HEK293 (cell line): ENCODE measurements around the gene NDUFV2.

ENCODE experiments used
- GLIS1 ChIP-seq: fragments of 450-650 bp; formaldehyde crosslinking; IDR thresholded peaks from 2 replicates; pipeline ENCODE4 v1.5.1; 2016; ENCODE audit warnings: missing biosample characterization, missing genetic modification characterization
- HOXA7 ChIP-seq: sonication (generic); formaldehyde crosslinking; IDR thresholded peaks from 2 replicates; pipeline ENCODE4 v1.8.1; 2022; ENCODE audit warnings: missing genetic modification reagents, borderline replicate concordance
- KLF16 ChIP-seq: fragments of 450-650 bp; formaldehyde crosslinking; IDR thresholded peaks from 2 replicates; pipeline ENCODE4 v1.5.1; 2017; ENCODE audit warnings: missing biosample characterization, missing genetic modification characterization
- SCRT2 ChIP-seq: fragments of 450-650 bp; formaldehyde crosslinking; IDR thresholded peaks from 2 replicates; pipeline ENCODE4 v1.5.1; 2016; ENCODE audit warnings: missing biosample characterization, missing genetic modification characterization
- SP3 ChIP-seq: fragments of 450-650 bp; formaldehyde crosslinking; IDR thresholded peaks from 2 replicates; pipeline ENCODE4 v1.5.1; 2016; ENCODE audit warnings: missing biosample characterization, missing genetic modification characterization
- SP7 ChIP-seq: fragments of 450-650 bp; formaldehyde crosslinking; IDR thresholded peaks from 2 replicates; pipeline ENCODE4 v1.5.1; 2016; ENCODE audit warnings: missing biosample characterization, missing genetic modification characterization
- YY1 ChIP-seq: fragments of 450-650 bp; formaldehyde crosslinking; IDR thresholded peaks from 2 replicates; pipeline ENCODE4 v1.5.1; 2018; ENCODE audit warnings: missing biosample characterization, missing genetic modification characterization
- YY2 ChIP-seq: fragments of 450-650 bp; formaldehyde crosslinking; IDR thresholded peaks from 2 replicates; pipeline ENCODE4 v1.5.1; 2016; ENCODE audit warnings: missing biosample characterization, missing genetic modification characterization
- ZBTB20 ChIP-seq: fragments of 450-650 bp; formaldehyde crosslinking; IDR thresholded peaks from 2 replicates; pipeline ENCODE4 v1.5.1; 2016; ENCODE audit warnings: missing biosample characterization, missing genetic modification characterization
- ZBTB7A ChIP-seq: fragments of 450-650 bp; formaldehyde crosslinking; IDR thresholded peaks from 2 replicates; pipeline ENCODE4 v1.5.1; 2016; ENCODE audit warnings: low read depth, missing biosample characterization, missing genetic modification characterization
- ZNF138 ChIP-seq: fragments of 450-650 bp; formaldehyde crosslinking; IDR thresholded peaks from 2 replicates; pipeline ENCODE4 v1.5.1; 2016; ENCODE audit warnings: missing biosample characterization, missing genetic modification characterization, borderline replicate concordance
- ZNF324 ChIP-seq: fragments of 450-650 bp; formaldehyde crosslinking; IDR thresholded peaks from 2 replicates; pipeline ENCODE4 v1.5.1; 2016; ENCODE audit warnings: missing biosample characterization, missing genetic modification characterization
- ZNF335 ChIP-seq: fragments of 450-650 bp; formaldehyde crosslinking; conservative IDR thresholded peaks from 2 replicates; pipeline ENCODE4 v1.5.1; 2016; ENCODE audit warnings: missing biosample characterization, missing genetic modification characterization
- ZNF629 ChIP-seq: fragments of 450-650 bp; formaldehyde crosslinking; IDR thresholded peaks from 2 replicates; pipeline ENCODE4 v1.5.1; 2017; ENCODE audit warnings: missing biosample characterization, missing genetic modification characterization
- ZNF830 ChIP-seq: fragments of 450-650 bp; IDR thresholded peaks from 2 replicates; pipeline ENCODE4 v1.5.0; 2018; ENCODE audit warnings: missing biosample characterization, missing genetic modification characterization, low read depth, mild to moderate bottlenecking, moderate library complexity
- TF ChIP-seq, protein P1 (sequence below): fragments of 450-650 bp; formaldehyde crosslinking; IDR thresholded peaks from 2 replicates; pipeline ENCODE4 v1.5.1; 2016; ENCODE audit warnings: missing biosample characterization, missing genetic modification characterization
- TF ChIP-seq, protein P2 (sequence below): fragments of 450-650 bp; formaldehyde crosslinking; IDR thresholded peaks from 2 replicates; pipeline ENCODE4 v1.5.1; 2017; ENCODE audit warnings: missing biosample characterization, missing genetic modification characterization
- TF ChIP-seq, protein P3 (sequence below): fragments of 450-650 bp; formaldehyde crosslinking; conservative IDR thresholded peaks from 2 replicates; pipeline ENCODE4 v1.5.1; 2016; ENCODE audit warnings: low read depth, missing biosample characterization, missing genetic modification characterization
- TF ChIP-seq, protein P4 (sequence below): fragments of 450-650 bp; formaldehyde crosslinking; IDR thresholded peaks from 2 replicates; pipeline ENCODE4; 2016; ENCODE audit warnings: missing biosample characterization, missing genetic modification characterization
- TF ChIP-seq, protein P5 (sequence below): fragments of 450-650 bp; formaldehyde crosslinking; conservative IDR thresholded peaks from 2 replicates; pipeline ENCODE4 v1.5.1; 2016; ENCODE audit warnings: low read depth, missing biosample characterization, missing genetic modification characterization
- TF ChIP-seq, protein P6 (sequence below): fragments of 450-650 bp; formaldehyde crosslinking; IDR thresholded peaks from 2 replicates; pipeline ENCODE4 v1.5.1; 2016; ENCODE audit warnings: missing biosample characterization, missing genetic modification characterization
- TF ChIP-seq, protein P7 (sequence below): fragments of 450-650 bp; formaldehyde crosslinking; IDR thresholded peaks from 2 replicates; pipeline ENCODE4 v1.5.1; 2016; ENCODE audit warnings: missing biosample characterization, missing genetic modification characterization

Gene NDUFV2

DNA sequence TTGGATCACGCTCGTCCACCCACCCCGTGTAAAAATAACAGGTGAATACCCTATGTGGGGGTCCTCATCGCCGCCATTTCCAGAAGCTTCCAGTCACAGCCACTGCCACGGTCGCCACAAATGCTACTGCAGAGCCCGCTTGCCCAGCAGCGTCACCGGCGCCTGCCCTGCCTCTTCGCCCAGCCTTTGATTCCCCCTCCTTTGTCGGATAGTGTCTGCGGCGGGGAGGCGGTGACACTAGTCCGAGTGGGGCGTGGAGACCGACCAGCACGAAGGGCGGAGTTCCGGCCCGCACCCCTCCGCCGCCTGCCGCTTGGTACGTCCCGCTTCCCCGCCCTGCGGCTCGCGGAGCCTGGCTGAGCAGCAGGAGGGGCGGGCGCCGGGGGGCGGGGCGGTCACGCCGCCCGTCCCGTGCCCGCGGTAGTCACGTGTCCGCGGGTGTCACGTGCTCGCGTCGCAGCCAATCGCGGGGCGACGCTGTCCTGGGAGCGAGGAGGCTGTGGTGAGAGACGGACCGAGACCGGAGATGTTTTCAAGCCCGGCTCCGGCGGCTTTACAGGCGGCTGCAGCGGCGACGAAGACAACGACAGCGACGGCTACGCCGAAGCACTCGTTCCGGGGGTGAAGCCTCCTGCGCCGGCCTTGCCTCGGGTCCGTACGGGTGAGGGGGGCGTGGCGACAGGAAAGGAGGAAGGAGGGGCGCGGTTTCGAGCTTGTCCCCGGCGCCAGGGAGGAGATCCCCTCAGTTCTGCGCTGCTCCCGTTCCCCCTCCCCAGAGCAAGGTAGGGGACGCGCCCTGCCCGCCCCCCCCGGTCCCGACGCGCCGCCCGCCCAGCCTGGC is 34.0 kb downstream of the NDUFV2 start, which contains the start of gene ANKRD12 (continued):
- TF ChIP-seq, protein P1, sequence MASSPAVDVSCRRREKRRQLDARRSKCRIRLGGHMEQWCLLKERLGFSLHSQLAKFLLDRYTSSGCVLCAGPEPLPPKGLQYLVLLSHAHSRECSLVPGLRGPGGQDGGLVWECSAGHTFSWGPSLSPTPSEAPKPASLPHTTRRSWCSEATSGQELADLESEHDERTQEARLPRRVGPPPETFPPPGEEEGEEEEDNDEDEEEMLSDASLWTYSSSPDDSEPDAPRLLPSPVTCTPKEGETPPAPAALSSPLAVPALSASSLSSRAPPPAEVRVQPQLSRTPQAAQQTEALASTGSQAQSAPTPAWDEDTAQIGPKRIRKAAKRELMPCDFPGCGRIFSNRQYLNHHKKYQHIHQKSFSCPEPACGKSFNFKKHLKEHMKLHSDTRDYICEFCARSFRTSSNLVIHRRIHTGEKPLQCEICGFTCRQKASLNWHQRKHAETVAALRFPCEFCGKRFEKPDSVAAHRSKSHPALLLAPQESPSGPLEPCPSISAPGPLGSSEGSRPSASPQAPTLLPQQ, result no peak
- TF ChIP-seq, protein P2, sequence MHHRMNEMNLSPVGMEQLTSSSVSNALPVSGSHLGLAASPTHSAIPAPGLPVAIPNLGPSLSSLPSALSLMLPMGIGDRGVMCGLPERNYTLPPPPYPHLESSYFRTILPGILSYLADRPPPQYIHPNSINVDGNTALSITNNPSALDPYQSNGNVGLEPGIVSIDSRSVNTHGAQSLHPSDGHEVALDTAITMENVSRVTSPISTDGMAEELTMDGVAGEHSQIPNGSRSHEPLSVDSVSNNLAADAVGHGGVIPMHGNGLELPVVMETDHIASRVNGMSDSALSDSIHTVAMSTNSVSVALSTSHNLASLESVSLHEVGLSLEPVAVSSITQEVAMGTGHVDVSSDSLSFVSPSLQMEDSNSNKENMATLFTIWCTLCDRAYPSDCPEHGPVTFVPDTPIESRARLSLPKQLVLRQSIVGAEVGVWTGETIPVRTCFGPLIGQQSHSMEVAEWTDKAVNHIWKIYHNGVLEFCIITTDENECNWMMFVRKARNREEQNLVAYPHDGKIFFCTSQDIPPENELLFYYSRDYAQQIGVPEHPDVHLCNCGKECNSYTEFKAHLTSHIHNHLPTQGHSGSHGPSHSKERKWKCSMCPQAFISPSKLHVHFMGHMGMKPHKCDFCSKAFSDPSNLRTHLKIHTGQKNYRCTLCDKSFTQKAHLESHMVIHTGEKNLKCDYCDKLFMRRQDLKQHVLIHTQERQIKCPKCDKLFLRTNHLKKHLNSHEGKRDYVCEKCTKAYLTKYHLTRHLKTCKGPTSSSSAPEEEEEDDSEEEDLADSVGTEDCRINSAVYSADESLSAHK (tag by site-specific recombination), result peak; percentile 19; the same call in 1 of the 2 replicates
- TF ChIP-seq, protein P3, sequence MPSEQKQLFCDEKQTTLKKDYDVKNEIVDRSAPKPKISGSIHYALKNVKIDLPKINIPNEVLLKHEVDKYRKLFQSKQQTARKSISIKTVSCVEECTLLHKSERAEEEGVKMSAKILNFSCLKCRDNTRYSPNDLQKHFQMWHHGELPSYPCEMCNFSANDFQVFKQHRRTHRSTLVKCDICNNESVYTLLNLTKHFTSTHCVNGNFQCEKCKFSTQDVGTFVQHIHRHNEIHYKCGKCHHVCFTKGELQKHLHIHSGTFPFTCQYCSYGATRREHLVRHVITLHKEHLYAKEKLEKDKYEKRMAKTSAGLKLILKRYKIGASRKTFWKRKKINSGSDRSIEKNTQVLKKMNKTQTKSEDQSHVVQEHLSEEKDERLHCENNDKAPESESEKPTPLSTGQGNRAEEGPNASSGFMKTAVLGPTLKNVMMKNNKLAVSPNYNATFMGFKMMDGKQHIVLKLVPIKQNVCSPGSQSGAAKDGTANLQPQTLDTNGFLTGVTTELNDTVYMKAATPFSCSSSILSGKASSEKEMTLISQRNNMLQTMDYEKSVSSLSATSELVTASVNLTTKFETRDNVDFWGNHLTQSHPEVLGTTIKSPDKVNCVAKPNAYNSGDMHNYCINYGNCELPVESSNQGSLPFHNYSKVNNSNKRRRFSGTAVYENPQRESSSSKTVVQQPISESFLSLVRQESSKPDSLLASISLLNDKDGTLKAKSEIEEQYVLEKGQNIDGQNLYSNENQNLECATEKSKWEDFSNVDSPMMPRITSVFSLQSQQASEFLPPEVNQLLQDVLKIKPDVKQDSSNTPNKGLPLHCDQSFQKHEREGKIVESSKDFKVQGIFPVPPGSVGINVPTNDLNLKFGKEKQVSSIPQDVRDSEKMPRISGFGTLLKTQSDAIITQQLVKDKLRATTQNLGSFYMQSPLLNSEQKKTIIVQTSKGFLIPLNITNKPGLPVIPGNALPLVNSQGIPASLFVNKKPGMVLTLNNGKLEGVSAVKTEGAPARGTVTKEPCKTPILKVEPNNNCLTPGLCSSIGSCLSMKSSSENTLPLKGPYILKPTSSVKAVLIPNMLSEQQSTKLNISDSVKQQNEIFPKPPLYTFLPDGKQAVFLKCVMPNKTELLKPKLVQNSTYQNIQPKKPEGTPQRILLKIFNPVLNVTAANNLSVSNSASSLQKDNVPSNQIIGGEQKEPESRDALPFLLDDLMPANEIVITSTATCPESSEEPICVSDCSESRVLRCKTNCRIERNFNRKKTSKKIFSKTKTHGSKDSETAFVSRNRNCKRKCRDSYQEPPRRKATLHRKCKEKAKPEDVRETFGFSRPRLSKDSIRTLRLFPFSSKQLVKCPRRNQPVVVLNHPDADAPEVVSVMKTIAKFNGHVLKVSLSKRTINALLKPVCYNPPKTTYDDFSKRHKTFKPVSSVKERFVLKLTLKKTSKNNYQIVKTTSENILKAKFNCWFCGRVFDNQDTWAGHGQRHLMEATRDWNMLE (tag by site-specific recombination), result no peak
- TF ChIP-seq ZNF629 (tag by site-specific recombination) (peak; percentile 71), HOXA7 (CRISPR knock-in tag) (no peak), ZBTB7A (tag by site-specific recombination) (peak; percentile 79; the same call in 1 of the 2 replicates), KLF16 (peak; percentile 94), SP3 (tag by site-specific recombination) (peak; percentile 80), SP7 (tag by site-specific recombination) (peak; percentile 71; the same call in 1 of the 2 replicates), ZNF138 (tag by site-specific recombination) (no peak), GLIS1 (tag by site-specific recombination) (peak; percentile 75), YY2 (tag by site-specific recombination) (peak; percentile 63), YY1 (tag by site-specific recombination) (peak; percentile 59), ZNF335 (tag by site-specific recombination) (peak; percentile 95), ZNF324 (tag by site-specific recombination) (0 out of 2 replicates have a peak, but pooled peaks have one; percentile 21), ZBTB20 (peak; percentile 74; the same call in 1 of the 2 replicates), SCRT2 (tag by site-specific recombination) (0 out of 2 replicates have a peak, but pooled peaks have one; percentile 41), ZNF830 (tag by site-specific recombination) (no peak)
- TF ChIP-seq, protein P4, sequence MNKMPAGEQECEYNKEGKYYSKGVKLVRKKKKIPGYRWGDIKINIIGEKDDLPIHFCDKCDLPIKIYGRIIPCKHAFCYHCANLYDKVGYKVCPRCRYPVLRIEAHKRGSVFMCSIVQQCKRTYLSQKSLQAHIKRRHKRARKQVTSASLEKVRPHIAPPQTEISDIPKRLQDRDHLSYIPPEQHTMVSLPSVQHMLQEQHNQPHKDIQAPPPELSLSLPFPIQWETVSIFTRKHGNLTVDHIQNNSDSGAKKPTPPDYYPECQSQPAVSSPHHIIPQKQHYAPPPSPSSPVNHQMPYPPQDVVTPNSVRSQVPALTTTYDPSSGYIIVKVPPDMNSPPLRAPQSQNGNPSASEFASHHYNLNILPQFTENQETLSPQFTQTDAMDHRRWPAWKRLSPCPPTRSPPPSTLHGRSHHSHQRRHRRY (tag by site-specific recombination), result no peak
- TF ChIP-seq, protein P5, sequence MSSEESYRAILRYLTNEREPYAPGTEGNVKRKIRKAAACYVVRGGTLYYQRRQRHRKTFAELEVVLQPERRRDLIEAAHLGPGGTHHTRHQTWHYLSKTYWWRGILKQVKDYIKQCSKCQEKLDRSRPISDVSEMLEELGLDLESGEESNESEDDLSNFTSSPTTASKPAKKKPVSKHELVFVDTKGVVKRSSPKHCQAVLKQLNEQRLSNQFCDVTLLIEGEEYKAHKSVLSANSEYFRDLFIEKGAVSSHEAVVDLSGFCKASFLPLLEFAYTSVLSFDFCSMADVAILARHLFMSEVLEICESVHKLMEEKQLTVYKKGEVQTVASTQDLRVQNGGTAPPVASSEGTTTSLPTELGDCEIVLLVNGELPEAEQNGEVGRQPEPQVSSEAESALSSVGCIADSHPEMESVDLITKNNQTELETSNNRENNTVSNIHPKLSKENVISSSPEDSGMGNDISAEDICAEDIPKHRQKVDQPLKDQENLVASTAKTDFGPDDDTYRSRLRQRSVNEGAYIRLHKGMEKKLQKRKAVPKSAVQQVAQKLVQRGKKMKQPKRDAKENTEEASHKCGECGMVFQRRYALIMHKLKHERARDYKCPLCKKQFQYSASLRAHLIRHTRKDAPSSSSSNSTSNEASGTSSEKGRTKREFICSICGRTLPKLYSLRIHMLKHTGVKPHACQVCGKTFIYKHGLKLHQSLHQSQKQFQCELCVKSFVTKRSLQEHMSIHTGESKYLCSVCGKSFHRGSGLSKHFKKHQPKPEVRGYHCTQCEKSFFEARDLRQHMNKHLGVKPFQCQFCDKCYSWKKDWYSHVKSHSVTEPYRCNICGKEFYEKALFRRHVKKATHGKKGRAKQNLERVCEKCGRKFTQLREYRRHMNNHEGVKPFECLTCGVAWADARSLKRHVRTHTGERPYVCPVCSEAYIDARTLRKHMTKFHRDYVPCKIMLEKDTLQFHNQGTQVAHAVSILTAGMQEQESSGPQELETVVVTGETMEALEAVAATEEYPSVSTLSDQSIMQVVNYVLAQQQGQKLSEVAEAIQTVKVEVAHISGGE (tag by site-specific recombination), result peak; percentile 75
- TF ChIP-seq, protein P6, sequence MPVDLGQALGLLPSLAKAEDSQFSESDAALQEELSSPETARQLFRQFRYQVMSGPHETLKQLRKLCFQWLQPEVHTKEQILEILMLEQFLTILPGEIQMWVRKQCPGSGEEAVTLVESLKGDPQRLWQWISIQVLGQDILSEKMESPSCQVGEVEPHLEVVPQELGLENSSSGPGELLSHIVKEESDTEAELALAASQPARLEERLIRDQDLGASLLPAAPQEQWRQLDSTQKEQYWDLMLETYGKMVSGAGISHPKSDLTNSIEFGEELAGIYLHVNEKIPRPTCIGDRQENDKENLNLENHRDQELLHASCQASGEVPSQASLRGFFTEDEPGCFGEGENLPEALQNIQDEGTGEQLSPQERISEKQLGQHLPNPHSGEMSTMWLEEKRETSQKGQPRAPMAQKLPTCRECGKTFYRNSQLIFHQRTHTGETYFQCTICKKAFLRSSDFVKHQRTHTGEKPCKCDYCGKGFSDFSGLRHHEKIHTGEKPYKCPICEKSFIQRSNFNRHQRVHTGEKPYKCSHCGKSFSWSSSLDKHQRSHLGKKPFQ (tag by site-specific recombination), result no peak
- TF ChIP-seq, protein P7, sequence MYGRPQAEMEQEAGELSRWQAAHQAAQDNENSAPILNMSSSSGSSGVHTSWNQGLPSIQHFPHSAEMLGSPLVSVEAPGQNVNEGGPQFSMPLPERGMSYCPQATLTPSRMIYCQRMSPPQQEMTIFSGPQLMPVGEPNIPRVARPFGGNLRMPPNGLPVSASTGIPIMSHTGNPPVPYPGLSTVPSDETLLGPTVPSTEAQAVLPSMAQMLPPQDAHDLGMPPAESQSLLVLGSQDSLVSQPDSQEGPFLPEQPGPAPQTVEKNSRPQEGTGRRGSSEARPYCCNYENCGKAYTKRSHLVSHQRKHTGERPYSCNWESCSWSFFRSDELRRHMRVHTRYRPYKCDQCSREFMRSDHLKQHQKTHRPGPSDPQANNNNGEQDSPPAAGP, result peak; percentile 12; the same call in 1 of the 2 replicates
